DMS153 (cell line): Measurements from ENCODE around the gene INSL3.
"Not testable (repeated sequence)": the region's sequence is repeated elsewhere in the genome, so short reads cannot be mapped to it uniquely, and the experiment has no call there.

Source experiments
- DNase-seq: peaks from one replicate; lab custom pipeline; 2025; lab: John Stamatoyannopoulos, UW

The INSL3 gene

DNA sequence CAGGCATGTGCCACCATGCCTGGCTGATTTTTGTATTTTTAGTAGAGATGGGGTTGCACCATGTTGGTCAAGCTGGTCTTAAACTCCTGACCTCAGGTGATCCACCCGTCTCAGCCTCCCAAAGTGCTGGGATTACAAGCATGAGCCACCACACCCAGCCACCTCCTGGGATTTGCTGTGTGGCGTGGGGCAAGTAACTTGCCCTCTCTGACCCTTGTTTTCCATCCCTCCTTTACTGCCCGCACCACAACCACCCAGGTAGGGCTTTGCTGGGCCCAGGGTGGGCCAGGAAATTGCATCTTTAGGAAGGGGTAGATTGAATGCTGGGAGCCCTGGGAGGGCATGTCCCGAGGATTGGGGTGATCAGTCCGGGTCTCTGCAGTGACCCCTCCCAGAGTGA lies 37.6 kb downstream of the INSL3 start:
- not testable (repeated sequence) for DNase-seq

DNA sequence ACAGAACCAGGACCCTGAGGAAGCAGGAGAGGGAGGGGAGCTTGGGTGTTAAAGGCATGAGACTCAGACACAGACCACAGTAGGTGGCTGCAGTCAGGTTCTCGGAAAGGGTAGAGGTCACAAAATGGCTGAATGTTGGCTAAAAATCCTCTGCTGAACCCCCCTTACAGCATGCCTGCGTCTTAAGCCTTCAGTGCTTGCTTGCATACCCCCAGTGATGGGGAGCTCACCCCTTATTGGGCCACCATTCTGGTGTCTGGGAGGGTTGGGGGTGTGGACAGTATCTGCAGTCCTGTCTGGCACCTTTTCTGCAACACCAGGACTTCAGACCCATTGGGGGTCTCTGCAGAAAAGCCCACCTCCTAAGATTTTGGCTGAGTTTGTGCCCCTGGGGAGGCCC lies 40.5 kb downstream of the INSL3 start:
- DNase-seq = no peak

DNA sequence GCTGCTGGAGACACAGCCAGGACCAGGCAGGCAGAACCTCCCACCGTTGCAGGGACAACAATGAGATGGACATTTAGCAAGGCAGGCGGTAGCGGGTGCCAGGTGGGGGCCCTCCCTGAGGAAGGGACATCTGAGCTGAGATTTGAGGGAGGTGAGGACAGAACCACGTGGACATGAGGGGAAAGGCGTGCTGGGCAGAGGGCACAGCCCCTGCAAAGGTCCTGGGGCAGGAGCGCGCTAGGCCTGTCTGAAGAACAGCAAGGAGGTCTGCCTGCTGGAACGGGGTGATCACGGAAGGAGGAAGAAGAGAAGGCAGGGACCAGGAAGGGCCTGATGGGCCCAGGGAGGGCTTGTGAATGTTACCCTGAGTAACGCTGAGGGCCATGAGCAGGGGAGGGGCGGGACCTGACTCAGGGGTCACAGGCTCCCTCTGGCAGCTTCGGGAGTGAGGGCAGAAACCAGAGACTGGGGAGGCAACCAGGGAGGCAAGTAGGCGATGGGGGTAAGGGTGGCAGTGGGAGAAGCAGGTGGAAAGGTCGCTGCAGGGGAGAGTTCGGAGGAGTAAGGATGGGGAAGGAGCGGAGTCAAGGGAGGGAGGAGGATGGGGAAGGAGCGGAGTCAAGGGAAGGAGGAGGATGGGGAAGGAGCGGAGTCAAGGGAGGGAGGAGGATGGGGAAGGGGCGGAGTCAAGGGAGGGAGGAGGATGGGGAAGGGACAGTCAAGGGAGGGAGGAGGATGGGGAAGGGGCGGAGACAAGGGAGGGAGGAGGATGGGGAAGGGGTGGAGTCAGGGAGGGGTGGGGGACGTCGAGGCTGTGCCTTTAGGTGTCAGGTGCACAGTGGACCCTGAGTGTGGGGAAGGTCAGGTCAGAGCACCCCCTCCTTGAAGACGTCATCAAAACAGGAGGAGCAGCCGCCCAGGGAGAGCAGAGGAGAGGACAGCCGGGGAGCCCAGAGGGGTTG lies 42.1 kb downstream of the INSL3 start:
- peak; percentile 38 for DNase-seq

DNA sequence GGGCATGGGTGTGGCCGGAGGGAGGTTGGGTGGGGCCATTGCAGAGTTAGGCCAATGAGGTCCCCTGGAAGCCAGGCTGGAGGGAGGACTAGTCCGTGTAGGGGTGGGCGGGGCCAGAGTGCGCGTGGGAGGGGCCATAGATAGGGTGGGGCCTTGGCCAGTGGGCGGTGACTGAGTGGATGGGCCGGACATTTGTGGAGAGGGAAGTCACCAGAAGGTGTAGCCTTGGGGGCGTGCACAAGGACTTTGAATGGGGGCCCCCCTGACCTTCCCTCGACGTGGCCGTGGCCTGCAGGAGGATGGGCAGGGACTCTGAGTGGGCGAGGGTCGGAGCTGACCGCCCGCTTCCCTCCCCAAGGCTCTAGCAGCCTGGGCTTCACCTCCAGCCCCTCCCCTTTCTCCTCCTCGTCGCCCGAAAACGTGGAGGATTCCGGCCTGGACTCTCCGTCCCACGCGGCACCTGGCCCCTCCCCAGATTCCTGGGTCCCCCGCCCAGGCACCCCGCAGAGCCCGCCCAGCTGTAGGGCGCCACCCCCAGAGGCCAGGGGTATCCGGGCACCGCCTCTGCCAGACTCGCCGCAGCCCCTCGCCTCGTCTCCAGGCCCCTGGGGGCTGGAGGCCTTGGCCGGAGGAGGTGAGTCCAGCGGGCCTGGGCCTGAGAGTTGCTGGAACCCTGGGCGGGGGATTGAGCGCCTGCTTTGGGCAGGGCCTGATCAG lies 42.9 kb downstream of the INSL3 start:
- peak; percentile 60 for DNase-seq

DNA sequence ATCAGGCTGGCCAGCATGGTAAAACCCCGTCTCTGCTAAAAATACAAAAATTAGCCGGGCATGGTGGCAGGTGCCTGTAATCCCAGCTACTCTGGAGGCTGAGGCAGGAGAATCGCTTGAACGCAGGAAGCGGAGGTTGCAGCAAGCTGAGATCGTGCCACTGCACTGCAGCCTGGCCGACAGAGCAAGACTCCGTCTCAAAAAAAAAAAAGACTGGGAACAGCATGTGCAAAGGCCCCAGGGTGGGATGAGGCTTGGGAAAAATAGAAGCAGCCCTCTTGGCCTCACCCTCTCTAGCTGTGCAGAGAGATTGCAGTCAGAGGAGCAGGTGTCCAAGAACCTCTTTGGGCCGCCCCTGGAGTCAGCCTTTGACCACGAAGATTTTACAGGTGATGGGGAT lies 43.5 kb downstream of the INSL3 start:
- not testable (repeated sequence) for DNase-seq

DNA sequence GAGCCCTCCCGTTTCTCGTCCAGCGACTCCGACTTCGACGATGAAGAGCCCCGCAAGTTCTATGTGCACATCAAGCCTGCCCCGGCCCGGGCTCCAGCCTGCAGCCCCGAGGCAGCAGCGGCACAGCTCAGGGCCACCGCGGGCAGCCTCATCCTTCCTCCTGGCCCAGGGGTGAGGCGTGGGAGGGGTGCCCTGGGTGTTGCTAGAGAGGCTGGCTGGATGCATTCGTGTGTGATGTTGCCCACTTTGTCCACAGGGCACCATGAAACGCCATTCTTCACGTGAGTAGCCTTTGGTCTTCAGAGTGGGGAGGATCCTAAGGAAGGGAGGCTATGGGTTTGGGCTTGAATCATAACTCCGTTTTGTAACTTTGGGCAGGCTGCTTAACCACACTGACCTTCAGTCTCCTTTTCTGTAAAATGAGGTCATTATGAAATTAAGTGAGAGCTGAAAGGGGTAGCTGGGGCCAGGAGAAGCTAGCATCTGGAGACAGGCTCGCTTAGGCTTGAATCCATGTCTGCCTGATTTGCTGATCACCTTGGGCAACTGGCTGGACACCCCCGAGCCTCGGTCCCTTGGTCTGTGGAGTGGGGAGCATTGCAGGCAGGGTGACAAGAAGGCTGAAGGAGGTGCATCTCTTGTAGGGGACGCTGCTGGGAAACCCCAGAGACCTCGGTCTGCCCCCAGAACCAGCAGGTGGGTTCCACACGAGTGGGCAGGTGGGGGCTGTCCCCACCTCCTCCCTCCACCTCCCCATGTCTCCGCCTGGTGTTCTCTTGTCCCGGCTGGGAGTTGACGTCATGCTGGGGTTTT lies 45.1 kb downstream of the INSL3 start:
- DNase-seq = no peak

DNA sequence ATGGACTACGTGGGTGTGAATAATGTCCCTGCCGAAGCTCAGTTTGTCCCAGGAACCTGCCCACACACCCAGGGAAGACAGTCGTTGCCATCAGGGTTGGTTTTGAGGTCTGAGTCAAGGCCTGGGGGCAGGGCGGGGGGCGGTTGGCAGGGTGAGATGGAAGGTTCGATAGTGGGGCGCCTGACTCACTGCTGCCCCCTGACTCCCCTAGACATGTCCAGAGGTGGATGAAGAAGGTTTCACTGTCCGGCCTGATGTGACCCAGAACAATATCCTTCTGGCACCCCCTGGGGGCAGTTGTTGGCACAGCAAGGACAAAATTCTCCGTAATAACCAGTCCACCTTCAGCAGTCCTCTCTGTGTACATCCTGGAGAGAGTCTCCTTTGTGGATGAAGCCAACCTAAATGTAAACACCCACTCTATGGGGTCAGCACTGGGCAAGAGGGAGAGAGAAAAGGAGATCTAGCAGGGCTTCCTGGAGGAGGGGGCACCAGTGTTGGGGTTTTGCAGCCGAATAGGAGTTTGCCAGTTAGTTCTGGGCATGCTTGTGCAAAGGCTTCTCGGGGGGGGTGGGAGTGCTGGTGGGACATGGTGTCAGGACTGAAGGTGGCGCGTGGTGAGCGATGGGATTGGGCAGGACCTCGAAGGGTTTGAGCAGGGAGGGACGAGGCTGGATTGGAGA lies 45.9 kb downstream of the INSL3 start:
- no peak for DNase-seq

DNA sequence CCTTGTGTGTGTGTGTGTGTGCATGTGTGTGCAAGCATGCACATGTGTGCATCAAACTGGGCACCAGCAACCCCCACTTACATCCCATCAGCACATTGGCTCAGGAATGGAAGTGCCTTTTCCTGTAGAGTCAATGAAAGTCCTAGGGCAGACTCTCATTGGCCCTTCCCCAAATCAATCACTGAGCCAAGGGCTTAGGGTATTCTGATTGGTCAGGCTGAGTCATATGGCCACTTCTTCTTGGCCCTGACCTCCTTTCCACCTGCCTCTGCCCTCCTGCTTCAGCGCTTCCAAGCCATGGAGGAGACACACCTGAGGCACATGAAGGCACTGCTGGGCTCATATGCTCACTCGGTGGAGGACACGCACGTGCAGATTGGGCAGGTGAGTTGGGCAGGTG lies 49.1 kb downstream of the INSL3 start:
- no peak for DNase-seq

DNA sequence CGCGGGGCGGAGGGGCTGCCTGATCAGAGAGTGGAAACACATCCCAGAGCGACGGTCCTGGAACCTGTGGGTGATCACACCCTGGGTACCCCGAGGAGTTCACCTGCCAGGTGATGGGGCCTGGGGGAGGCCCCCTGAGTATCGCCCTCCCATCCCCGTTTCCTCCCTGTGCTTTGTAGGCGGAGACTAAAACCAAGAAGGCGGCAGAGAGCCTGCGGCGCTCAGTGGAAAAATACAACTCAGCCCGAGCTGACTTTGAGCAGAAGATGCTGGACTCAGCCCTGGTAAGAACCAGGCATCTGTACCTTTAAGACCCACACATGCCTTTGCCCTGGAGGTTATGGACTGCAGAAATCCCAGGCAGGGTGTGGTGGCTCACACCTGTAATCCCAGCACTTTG lies 50.7 kb downstream of the INSL3 start:
- DNase-seq = no peak

DNA sequence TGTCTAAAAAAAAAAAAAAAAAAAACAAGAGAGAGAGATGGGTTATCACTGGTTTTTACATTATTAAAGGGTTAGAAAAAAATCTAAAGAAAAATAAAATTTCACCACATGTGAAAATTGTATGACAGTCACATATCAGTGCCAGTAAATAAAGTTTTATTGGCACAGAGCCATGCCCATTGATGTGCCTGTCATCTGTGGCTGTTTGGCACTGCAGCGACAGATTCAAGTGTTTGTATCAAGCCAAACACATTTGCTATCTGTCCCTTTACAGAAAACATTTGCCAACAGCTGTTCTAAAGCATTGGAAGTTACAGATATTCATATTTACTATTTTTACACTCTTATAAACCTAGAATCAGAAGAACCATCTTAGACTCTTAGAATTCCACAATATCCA lies 53.8 kb downstream of the INSL3 start:
- DNase-seq = no peak

DNA sequence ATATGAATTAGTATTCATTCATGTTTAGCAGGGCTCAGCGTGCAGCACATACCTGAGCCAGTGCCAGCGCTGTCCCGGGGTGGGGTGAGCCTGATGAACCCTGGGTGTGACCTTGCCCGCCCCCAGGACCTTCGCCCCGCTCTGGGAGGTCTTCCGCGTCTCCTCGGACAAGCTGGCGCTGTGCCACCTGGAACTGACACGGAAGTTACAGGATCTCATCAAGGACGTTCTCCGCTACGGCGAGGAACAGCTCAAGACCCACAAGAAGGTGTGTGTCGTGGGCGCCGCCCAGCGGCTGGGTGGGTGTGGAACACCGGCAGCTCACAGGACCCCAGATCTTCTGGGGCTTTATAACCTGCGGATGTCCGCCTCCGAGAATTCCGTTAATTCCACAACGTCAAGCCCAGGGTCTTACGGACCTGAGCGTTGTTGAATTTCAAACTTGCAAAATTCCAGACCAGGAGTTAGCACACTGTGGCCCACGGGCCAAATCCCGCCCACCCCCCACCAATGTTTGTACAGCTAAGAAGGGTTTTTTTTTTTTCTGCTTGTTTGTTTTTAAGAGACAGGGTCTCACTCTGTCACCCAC lies 54.7 kb downstream of the INSL3 start:
- DNase-seq = peak; percentile 78
